Activated naive CD4-positive, alpha-beta T cell treated with anti-CD3 and anti-CD28 coated beads, Interleukin-2, amount 50 U/mL, for 16 hours (primary cell): ENCODE data around the gene RBP3.
"Not testable (repeated sequence)": the region's sequence is repeated elsewhere in the genome, so short reads cannot be mapped to it uniquely, and the experiment has no call there.

Experiments used
- DNase-seq: peaks from one replicate; pipeline ENCODE4 v3.0.0-alpha.2; 2020

RBP3 gene

GRCh38 chr10:47376522-47377220, 28.5 kb downstream of the RBP3 start:
- no peak for DNase-seq

GRCh38 chr10:47378183-47378510, 30.0 kb downstream of the RBP3 start:
- DNase-seq, result no peak

DNA sequence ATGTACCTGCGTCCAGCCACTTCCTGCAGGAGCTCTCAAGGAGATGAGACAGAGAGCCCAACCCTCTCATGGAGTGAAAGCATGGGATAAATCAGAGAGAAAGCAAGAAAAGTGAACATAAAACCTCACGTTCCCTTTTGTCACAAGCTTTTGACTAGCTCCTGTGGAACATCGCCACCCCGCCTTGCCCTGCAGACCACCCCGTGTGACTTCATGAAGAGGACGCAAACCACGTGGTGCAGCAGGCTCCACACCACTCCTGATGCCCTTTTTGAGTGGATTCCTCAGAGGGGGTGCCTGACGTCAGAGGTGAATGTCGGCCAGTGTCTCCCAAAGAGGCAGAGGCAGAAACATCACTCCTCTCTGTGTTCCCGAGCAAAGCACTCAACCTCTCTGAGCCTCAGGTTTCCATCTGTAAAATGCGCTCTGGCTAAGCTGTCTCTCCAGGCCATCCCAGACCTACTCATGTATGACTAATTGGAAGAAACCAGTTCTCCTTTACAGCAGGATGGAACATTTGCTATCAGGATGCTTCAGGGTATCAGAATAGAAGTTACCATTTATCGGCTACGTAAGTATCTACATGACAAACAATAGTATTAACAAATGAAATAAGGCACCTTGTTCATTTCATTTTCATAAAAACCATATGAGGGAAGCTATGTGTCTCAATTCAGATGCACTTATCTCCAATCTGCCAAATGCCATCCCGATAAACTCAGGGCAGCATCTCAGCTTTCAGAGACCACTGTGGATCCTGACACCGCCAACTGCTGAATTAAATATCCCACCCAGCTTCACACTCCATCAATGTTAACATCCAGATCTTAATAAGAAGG, 30.7 kb downstream of the RBP3 start:
- DNase-seq, result no peak

GRCh38 chr10:47379445-47379785, 31.3 kb downstream of the RBP3 start:
- no peak for DNase-seq

DNA sequence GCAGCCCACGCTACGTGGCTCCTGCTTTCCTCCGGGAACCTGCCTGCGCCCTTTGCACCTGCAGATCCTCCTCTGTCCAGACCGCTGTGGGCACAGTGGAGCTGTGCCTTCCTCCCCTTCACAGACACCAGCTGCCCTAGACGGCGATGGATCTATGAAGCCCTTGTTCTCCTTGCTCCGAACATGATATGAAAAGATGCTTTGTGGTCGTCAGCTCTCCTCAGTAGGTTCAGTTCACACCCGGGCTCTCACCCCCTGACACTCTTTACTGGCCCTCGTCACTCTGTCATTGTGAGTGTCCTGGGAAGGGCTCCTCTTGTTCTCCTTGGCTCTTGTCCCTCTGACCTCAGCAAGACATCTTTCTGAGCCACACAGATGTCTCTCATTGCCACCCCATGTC, 31.7 kb downstream of the RBP3 start:
- DNase-seq, result no peak

GRCh38 chr10:47380341-47381102, 32.4 kb downstream of the RBP3 start:
- no peak for DNase-seq

GRCh38 chr10:47381103-47381395, 32.9 kb downstream of the RBP3 start:
- no peak for DNase-seq

DNA sequence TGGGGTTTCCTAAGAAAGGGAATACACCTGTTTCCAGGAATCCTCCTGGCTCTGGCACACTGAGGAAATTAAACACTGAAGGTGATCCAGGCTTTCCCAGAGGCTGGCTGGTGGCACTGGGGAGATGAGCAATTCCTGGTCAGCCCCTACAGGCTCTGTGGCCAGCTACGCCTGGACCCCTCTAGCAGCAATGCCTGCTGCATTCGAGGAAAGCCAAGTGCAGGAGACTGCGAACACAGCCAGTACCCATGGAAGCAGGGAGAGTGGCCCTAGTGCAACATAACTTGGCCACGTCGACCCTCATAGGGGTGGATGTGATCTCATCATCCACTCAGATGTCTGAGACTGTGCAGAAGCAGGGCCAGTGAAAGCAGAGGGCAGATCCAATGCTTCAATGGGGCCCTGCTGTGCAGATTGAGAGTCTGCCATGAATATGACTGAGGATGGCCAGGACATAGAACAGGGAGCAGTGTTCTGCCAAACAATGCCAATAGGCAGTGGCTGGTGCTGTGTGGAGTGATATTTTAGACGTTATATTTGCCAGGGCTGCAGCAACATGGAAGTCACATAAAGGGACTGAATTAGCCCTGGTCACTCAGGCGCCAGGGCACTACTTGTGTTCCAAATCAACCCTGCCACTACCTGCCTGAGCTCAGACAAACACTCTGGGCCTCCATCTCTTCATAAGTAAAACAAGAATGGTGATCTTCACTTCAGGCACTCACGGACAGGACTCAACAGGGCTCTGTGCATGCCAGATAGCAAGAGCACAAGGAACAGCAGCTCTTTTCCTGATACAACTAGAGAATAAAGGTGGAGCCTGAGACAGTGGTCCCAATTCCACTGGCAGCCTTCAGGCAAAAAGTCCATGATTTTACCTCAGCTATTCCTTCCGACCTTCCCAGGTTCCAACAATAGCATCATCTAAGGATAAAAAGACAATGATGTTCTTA, 33.5 kb downstream of the RBP3 start:
- no peak for DNase-seq

DNA sequence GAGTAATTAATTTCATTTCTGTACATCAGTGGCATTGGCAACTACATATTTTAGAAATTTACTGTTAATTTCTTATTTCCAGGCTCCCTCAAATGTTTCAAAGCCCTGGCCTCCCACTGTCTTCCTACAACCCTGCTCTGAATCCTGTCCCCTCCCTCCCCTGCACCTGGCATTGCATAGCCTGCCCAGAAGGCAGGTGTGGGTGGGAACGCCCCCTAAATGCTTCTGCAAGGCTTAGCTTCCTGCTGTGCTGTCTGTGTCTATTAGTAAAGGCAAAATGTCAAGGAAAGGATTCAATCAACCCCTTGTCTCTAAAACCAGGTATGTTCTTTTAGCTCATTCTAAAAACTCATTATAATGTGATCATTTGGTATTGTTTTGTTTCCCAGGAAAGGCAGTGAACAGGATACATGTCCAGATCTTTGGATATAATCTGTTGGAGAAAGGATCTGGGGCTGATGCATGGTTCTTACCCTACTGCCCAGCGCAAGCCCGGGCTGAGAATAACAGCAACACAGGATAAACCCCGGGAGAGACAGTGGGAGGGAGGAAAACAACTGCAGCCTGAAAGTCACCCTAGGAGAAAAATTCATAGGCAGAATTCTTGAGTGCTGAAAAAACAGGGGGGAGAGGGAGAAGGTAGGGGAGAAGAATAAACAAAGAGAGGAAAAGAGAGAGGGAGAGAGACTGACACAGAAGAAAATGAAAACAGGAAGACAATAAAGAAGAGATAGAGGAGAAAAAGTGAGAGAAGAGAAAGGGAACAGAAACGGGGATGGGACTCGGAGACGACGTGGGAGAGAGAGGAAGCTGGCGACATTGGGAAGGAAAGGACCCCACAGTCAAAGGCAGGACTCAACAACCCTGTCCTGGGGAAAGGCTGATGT, 35.3 kb downstream of the RBP3 start:
- DNase-seq, result no peak

DNA sequence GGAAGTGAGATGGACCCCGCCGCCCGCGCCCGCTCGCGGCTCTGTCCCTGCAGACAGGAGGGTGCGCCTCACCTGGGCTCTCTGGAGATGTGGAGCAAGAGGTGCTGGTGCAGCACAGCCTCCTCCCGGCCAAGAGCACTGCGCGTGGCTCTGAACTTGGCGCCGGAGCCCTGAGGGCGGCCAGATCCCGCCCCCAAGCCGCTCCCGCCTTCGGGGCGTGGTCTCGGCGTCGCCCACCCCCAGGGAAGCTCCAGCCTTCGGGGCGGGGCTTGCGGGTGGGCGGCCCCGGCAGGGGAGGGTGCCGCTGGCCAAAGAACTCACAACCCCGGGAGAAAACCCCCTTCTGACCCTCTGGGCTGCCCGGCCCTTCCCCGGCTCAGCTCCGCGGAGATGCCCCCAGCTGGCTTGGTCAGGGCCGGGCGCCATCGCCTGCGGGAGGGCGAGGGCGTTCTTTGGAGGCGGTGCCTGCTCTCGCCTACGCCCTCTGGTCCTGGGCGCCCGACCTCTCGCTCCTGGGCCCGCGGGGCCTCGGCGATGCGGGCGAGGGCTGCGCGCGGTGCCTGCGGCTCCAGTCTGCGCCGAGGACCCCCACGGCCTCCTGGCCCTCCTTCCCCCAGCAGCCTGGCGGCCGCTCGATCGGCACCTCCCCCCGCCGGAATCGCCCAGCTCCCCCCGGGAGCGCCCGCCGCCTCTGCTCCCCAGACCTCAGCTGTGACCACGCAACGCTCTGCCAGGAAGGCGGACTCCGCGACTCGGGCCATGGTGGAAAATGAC, 36.2 kb downstream of the RBP3 start, which contains the start of gene ZNF488:
TSS of gene ZNF488 (minus strand) at position 146 of the 774 bp plus-strand sequence. CDS start 15,464 bp downstream, outside the sequence.
- DNase-seq, result peak; percentile 78

GRCh38 chr10:47386104-47386503, 37.9 kb downstream of the RBP3 start:
- DNase-seq, result not testable (repeated sequence)

DNA sequence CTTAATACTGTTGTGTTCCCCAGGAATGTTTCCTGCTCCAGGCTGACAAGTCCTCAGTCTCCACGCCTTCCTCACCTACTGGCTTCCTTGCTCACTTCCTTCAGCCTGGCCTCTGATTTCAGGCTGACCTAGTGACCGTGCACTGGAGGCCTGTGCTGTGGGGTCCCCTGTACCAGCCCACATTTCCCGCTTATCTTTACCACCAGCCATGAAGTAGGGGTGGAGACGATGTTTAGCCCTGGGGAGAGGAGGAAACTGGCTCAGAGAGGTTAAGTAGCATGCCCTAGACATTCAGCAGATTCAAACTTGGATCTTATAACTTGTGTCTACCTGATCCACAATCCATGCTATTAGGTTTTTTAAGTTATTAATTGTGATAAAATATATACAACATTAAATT, 40.7 kb downstream of the RBP3 start:
- DNase-seq, result no peak

- no peak for DNase-seq
Observed at GRCh38 chr10:47389619-47390018, 41.5 kb downstream of the RBP3 start.

DNA sequence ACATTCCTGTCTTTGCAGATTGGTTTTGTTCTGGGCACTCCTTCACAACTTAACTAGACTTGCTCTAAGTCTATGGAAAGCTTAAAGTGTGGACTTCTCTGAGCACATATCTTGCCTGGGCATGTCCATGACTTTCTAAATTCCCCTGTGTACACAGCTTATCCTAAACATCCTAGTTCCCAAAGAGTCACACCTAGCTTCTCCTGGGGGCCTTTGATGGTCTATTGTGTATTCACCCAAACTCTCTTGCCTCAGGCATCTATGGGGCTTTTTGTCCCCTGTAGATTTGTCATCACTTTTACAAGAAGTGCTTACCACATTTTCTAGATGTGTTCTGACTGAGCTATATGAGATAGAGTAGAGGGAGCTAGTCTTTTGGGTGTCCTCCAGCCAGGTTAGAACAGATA, 48.2 kb downstream of the RBP3 start:
- no peak for DNase-seq

DNA sequence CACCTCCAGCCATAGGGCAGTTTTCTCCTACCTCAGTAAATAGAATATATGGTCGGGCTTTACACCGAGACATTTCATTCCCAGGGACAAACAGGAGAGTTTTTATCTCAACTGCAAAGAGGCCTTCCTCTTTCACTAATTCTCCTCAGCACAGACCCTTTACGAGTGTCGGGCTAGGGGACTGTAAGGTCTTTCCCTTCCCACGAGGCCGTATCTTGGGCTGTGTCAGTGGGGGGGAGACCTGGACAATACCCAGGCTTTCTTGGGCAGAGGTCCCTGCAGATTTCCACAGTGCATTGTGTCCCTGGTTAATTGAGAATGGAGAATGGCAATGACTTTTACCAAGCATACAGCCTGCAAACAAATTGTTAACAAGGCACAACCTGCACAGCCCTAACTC, 49.1 kb downstream of the RBP3 start:
- no peak for DNase-seq

- DNase-seq, result no peak
Observed at GRCh38 chr10:47400251-47400650, 52.1 kb downstream of the RBP3 start.

GRCh38 chr10:47400786-47401185, 52.6 kb downstream of the RBP3 start:
- DNase-seq, result no peak

DNA sequence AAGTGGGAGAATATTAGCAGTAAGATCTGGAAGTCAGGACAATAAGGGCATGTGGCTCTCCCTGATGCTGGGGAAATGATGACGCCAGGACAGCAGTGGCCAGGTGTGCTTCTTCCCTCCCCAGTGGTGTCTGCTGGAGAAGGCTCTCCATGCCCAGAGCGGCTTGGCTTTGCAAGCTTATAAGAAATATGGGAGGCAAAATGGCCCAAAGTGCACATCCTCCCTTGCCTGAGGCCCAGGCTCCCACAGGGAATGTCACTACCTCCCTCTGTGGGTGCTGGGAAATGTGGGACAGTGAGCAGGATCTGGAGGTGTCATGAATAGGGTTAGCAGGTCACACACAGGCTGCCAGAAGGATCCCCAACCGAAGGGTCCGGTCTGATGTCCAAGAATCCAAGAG, 53.0 kb downstream of the RBP3 start:
- DNase-seq, result no peak

- no peak for DNase-seq
Observed at GRCh38 chr10:47401874-47402640, 53.9 kb downstream of the RBP3 start.

DNA sequence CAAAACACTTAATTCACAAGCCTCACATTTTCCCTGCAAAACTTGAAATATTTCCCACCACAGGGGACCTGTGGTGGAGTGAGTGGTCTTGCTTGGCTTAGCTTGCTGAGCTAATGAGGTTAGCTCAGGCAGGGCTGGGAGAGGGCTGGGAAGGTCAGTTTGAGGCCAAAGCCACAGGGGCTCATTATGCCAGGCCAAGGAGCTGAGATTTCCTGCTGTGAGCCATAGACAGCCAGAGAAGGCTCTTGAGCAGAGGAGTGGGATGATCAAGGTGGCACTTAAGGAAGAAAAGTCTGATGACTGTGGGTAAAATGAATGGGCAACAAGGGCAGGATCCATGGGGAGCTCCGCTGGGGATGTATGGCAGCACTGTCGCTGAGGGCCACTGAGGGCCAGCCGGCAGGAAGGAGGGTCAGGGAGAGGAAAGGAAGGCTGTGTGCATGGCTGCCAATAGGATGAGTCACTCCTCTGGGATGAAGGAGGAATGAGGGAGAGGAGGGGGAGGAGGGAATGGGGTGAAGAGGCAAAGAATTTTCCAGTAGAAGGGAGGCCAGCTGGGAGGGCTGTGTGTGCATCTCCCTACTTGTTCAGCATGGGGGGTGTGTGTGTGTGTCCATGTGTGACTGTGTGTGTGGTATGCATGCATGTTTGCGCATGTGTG, 54.6 kb downstream of the RBP3 start:
- DNase-seq, result no peak
